GM21381 (cell line): ENCODE results near the gene MRPL36.

Source experiments
- ATAC-seq: cut with Tn5 transposase; IDR thresholded peaks from one replicate; pipeline ENCODE4 v1.9.1; 2021; ENCODE audit warnings: mild to moderate bottlenecking, moderate library complexity; ENCODE audit not compliant: unreplicated experiment

MRPL36 gene

DNA sequence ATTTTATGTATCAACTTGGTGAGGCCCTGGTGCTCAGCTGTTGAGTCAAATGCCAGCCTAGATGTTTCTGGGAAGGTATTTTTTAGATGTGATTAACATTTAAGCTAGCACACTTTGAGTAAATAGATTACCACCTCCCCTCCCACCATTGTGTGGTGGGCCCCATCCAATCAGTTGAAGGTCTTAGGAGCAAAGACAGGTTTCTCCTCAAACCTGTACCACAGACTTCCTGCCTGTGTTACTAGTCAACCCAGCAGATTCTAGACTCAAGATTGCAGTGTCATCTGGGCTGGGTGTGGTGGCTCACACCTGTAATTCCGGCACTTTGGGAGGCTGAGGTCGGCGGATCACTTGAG lies 33.8 kb downstream of the MRPL36 start:
- ATAC-seq: no peak

DNA sequence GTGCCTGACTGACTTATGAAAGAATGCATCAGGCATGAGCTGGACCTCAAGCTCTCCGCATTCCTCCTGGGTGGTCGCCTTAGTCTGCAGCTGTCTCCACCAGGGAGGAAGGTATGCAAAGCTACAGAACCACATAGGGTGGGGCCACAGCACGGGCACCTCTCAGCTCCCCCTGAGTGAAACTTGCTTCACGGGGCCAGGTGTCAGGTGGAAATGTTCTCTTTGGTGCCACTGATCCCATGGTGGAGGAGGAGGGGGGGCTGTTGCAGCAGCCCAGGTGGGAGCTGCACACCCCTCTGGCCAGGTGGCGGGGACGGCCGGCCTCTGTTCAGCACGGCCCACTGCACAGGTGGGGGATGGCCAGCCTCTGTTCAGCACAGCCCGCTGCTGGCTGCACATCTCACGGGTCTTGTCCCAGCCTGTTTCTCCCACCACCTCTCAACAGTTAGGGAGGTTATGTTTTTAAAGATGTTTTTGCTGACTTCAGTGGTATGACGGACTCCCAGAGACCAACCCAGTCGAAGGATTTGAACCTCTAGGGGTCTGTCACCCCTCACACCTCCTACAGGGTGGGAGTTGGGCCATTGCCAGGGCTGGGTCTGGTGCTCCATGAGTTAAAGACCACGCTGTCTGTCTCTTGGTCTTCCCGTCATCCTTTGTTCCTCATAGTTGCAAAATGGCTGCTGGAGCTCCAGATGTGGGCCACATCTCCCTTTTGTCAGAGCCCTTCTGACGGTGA lies 34.3 kb downstream of the MRPL36 start:
- ATAC-seq: no peak

DNA sequence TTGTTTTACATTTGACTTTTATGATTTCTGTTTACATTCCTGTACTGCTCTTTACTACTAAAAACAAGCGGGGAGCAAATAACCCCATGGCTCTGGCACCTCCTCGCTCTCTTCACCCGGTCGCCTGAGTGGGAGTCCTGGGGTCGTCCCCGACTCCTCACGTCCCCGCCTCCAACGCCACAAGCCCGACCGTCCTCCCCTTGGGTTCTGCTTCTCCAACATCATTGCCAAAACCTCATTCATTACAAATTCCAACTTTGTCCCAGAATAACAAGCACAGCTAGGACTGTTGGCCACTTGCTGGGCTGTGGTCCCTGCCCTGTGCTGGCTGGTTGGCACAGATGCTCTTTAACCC lies 35.1 kb downstream of the MRPL36 start:
- ATAC-seq: no peak

DNA sequence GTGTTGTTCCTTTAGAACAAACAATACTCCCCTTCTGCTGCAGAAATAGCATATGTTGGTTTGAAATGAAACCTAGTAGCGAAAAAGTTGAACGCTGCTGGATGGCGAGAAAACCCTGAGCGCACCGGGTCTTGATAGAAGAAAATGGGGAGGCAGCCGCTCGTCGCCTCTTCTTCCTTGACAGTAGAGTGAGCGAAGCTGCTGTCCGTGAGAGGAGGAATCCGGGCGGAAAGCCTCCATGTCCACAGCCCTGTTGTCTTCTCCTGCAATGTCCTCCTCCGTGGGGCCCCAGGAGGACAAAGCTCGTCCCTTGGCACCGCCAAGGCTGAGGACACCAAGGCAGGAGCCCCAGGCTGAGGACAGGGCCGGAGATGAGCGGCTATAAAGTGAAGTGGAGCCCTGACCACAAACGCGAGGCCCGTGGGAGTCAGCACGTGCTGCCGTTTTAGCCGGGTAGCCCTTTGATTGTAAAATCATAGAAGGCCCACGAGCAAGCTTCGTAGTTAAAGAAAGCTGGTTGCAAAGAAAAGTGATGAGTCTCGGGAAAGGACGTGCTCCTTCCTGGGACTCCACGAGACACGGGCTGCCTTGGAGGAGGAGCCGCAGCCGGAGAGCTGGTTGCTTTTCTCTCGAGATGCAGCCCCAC lies 35.6 kb downstream of the MRPL36 start:
- ATAC-seq: no peak

DNA sequence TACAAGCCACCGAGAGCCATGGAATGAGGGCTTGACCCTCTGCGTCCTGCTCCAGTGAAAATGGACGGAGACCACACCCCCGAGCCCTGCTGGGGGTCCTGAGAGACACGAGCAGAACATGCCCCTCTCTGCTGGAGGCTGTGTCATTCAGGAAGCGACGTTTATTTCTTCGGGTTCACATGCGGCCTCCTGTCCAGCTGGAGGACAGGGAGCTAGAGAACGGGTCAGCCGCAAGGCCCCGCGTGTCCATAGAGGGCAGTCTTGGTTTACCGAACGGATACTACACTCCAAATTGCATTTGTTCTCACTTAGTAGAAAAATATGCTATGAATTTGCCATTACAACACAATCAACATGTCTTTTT lies 36.1 kb downstream of the MRPL36 start:
- ATAC-seq: no peak

DNA sequence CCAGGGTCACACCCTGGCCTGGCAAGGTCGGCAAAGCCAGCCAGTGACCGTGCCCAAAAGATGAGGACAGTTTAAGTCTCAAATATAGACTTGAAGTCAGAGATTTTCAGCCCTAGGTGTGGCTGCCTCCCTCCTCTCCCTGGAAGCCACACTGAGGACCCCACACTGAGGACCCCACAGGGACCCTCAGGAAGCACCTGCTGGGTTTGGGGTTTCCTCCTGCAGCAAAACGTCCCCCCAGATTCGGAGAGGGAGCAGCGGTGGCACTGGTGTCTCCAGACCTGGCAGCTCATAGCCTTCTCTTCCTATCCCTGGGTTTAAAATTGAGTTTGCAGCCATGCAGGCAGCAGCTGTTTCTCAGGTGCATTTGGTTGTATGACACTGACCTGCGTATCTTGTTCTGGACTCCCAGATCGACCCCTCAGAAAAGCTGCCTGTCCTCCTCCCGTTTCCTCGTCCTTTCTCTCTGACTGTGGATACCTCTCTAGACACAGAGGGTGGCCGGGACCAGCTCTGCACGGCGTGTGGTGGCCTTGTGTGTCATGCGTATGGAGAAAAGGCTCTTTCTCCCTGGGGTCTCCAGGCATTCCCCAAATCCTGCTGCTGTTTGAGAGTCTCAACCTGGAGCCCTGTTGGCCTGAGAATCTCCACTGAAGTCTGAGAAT lies 36.6 kb downstream of the MRPL36 start:
- no peak for ATAC-seq

DNA sequence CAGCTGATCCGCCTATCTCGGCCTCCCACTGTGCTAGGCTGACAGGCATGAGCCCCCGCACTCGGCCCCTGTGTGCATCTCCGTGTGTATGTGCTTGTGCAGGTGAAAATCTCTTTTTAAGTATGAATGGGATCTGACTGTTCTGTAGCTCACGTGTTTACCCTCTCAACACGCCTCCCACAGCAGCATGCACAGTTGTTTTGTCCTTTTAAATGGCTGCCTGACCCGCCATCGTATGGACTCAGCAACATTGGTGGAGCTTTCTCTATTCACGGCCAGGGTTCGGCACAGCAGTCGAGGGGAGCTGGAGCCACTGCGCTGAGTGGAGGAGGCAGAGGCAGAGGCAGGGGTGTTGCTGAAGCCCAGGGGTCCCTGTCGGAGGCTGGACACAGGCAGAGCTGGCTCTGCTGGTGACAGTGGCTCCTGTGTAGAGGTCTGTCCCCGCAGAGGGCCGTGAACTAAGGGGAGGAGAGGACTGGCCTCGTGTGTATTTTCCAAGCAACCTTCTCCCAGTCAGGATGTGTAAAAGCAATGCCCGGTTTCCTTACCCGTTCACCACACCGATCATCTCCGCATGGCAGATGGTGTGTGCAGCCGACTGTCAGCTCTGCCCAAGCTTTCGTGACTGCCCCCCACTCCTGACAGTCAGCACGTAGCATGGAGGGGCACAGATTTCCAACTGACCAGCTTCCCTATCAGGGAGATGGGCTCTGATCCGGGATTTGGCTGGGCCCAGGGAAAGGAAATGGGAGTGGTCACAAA lies 37.3 kb downstream of the MRPL36 start:
- no peak for ATAC-seq

DNA sequence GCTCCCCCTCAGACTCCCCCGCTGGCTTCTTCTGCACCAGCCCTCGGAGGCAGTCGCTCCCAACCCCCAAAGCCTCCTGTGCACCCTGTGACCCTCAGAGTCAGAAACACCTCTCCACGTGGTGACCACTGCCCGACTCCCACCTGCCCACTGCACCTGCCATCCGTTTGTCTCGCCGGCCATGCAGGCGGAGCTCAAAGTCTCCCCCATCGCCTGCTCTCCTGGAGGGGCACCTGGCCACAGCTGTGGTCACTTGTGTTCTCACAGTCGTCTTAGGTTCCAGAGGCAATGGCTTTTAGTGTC lies 38.2 kb downstream of the MRPL36 start:
- no peak for ATAC-seq

DNA sequence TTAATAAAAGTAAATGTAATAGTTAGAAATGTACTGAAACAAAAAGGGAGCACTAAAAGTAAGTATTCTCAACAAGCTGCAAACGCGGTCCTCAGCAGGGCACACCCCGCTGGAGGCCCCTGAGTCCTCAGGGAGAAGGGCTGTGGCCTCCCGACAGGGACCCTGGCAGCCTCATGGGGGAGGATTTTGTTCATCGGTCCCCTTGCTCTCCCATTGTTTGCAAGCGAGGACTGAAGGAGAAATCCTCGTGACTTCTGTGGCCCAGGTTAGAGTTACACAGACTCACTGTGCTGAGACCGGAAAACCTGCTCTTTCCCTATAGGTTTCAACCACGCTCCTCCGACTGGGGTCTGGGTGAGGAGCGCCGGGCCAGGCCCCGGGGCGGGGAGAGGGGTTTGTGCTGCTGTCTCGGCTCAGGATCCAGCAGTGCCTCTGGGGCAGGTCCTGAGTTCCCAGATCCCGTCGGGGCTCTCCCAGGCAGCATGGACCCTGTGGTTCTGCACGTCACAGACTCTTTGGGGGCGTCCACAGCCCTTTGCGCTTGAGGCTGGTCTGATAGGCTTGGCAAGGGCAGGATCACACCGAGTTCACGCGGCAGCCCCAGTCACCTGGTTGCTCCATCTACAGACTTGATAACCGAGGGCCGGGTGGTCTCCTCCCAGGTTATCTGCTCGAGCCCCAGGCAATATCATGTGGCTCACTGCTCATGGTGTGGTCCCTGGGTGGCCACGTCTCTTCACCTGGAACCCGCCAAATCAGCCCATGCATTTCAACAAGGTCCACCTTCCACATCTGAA lies 38.8 kb downstream of the MRPL36 start:
- no peak for ATAC-seq

DNA sequence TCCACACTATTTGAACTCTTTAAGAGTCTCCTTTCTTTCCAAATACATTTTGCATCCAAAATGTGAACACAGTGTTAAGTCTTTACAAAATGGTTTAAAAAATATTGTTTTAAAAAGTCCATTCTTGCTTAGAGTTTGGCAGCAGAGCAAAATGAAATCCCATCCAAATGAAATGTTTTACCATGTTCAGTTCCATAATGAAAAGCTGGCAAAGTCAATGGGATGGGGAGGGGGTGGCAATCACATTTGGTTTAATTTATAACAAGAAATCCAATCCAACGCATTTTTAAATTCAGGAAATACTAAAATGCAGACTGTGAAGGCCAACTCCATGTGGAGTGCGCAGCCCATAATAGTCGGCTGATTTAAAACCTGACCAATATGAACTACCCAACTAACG lies 39.4 kb downstream of the MRPL36 start:
- ATAC-seq: no peak

DNA sequence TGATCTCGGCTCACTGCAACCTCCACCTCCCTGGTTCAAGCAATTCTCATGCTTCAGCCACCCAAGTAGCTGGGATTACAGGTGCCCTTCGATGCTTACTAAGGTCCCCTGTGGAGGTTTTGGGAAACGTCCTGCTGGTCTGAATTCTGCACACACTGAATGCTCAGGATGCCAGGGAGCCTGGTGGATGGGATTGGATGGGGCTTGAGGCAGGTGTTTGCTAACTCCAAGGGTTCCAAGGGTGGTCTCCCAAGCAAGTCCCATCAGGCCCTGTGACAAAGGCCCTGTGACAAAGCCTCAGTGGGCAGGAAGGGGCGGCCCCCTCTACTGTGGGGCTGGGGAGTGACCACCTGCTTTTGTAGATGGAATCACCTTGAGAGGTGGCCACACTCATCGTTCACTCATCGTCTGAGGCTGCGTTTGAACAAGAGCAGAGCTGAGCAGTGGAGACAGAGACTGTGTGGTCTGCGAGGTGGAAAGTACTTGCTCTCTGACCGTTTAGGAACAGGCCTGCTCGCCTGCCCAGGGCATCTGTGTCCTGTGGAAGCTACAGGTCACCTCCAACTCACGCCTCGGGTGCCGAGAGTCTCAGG lies 40.2 kb downstream of the MRPL36 start:
- ATAC-seq: no peak

DNA sequence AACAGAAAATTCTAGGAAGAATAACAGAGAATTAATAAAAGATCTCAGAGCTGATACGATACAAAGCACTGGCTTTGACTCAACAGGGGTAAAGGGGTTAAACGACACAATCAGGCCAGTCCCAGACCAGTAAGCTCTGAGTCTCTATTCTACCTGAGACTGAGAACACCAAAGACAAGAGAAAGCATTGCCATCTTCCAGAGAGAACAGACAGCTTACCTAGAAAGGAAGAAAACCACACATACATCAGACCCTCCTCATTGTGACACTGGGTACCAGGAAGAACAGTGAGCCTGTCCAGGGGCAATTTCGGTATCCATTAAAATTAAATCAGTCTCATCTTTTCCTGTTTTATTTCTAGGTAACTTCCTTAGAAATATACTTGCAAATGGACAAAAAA lies 41.1 kb downstream of the MRPL36 start:
- no peak for ATAC-seq

DNA sequence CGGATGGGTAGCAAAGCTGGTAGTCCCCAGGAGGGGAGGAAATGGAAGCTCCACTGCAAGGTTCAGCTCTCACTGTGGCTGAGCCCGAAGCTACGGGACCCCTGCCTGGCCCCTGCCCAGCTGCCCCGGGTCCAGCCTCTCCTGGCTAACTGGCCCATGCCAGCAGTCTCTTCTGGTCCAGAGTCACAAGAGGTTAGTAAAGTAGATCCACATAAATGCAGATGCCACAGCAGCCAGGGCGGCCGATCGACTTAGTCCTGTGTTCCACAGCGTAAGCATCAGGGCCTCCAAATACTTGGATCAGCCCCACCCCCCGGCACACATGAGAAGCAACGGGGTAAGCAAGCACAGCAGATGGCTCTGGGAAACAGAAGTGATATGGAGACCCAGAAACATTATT lies 42.1 kb downstream of the MRPL36 start:
- no peak for ATAC-seq

DNA sequence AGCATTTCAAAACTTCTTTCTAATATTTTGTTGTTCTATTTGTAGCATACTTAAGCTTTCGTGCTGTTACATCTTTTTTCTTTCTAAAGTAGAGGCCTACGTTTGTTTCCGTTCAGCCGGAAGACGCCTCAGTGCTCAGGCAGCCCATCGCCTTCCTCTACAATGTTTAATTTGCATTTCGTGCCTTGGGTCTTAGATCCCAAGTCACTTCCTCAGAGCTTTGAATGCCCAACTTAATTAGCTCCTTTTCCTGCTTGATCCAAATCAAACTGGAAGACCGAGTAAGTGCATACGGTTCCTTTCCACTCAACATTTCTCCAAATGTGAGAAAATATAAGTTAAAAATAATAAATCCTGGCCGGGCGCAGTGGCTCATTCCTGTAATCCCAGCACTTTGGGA lies 43.2 kb downstream of the MRPL36 start:
- no peak for ATAC-seq

DNA sequence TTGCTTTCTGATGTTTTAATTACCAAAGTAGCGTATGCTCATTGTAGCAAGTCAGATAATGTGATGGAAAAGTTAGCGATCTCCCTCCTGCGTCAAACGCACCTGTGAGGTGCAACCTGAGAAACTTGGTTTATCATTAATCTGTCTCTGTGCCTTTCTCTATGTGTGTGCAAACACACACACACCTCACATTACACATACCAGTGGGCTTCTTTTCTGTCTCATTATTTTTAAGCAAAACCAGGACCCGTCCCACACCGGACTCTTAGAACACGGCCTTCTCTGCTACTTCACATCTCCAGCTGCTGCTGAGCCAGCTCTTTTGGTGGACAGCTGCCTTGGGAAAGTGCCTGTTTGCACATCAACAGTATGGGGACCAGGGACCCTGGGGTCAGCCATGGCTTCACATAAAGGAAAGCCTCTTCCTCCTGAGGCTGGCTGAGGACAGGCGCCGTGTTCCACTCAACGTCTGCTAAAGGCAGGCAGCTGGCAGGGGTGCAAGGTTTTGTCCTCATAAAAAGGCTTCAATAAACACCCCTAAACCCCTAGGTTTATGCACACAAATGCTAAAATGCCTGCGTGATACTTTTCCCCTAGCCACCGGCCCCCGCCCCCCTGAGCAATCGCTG lies 44.2 kb downstream of the MRPL36 start:
- no peak for ATAC-seq

DNA sequence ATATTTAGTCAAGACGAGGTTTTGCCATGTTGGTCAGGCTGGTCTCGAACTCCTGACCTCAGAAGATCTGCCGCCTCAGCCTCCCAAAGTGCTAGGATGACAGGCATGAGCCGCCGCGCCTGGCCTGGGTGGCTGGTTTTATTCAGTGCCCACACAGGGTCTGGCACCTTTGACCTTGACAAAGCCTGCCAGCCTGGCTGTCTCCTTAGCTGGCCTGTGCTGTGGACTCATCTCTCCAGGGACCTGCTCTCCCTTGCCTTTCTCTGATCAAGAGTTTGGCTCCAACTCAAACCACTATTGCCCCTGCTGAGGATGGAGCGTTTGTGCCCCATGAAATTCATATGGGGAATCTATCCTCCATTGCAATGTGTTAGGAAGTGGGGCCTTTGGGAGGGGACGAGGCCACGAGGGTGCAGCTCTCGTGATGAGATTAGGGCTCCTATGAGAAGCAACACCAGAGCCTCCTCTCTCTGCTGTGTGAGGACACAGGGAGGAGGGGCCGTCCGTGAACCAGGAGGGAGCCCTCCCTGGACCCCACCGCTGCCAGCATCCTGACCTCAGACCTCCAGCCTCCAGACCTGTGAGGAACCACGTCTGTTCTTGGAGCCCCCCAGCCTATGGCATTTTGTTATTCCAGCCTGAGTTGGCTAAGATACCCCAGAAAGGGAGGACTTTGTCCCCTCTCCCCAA lies 45.0 kb downstream of the MRPL36 start:
- ATAC-seq: no peak

DNA sequence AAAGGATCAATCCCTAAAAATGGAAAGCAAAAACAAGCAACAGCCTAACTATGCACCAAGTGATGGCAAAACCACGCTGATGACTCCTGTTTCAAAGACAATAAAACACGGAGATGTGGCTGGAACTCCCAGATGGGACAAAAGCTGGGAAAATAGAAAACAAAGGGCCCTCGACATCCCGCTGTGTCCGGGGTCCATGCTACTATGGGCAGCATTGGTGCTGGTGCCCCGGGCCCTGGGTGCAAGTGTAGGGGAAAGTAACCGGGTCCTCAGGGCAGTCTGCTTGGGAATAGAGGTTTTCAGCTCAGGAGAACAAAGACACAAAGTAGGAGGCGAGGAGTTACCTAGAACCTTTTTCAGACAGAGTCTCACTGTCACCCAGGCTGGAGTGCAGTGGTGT lies 46.1 kb downstream of the MRPL36 start:
- ATAC-seq: no peak

DNA sequence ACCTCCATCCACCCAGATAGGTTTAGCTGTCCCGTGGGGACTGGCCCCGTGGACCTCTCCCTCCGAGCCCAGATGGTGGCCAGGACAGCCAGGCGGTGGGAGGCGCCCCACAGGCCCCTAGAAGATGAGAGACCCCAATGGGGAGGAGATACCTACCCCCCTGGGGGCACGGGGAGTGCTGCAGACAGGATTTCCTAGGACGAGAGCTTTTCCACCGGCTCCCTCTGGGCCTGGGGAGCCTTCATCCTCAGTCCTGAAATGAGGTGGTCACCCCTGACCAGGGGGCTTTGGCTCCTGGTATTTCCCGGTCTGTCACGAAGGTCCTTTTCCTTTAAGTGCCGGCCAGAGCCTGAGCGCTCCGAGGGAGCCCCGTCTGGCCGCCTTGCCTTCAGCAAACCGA lies 46.8 kb downstream of the MRPL36 start:
- ATAC-seq: no peak

DNA sequence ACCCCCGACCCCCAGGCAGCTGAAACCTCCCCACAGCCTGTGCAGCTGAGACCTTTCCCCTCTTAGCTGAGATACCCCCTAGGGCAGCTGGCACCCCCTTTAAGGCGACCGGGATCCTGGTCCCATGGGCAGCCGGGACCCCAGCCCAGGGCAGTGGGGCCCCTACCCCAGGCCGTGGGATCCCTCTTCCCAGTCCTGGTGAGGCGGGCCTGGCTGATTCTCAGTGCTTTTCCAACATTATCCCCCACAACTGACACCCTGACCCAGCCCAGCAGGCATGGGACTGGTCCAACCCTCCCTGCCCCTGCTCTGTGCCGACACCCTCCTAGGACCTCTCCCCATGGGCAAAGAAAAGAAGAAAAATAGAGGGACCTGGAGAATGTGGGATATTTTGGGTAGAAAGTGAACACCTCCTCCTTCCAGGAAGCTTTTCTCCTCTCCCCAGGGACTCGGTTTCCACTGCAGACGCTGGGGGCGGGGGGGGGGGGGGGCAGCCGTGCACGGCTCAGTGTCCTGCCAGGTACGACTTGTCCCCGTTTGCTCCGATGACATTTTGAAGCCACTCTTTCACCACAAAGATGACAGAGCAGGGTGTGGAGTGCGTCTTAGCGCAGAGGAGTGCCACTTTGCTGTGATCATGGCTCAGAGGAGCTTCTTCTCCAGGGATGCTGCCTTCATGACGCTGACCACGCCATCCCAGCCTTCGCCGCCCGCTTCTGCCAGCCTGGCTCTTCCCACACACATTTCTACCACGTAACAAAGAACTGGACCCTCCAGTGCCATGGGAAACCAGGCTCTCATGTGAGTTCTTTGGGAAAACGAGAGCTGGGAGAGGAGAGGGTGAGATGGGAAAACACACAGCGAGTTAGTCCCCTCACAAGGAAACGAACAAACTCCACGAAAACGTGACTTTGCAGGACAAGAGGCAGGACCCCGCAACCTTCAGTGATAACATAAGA lies 47.5 kb downstream of the MRPL36 start:
- no peak for ATAC-seq
